Prostate gland (tissue), 2 donors: ENCODE data around the gene TMC2. TPM values are rescaled to one million over a fixed set of nuclear protein-coding genes. Genes with fewer than 3 reads are reported as not detected.

ENCODE experiments used
- DNase-seq: peaks from one replicate; pipeline ENCODE4 v3.0.0-alpha.2; 2019; ENCODE audit warnings: low spot score
- H3K27ac ChIP-seq, 2 donors: fragments of 200-600 bp; sonication (generic); 2 replicates each; pipeline ENCODE4 v1.5.1; 2017 to 2019
- H3K27me3 ChIP-seq: fragments of 200-600 bp; sonication (generic); replicated peaks from 2 replicates; pipeline ENCODE4 v1.5.1; 2019; ENCODE audit not compliant: insufficient read depth
- H3K36me3 ChIP-seq, 2 donors: fragments of 200-600 bp; sonication (generic); 1 replicate in 1 of 2; 2 replicates in 1 of 2; pipeline versions ENCODE4 v1.5.1 to v1.8.1; 2017 to 2019
- H3K4me1 ChIP-seq: fragments of 200-600 bp; sonication (generic); replicated peaks from 2 replicates; pipeline ENCODE4 v1.5.1; 2019
- H3K4me3 ChIP-seq, 2 donors: fragments of 200-600 bp; sonication (generic); 2 replicates each; pipeline ENCODE4 v1.5.1; 2017 to 2019
- H3K9me3 ChIP-seq: fragments of 200-600 bp; sonication (generic); 2 replicates; pipeline ENCODE4 v1.5.1; 2017
- POLR2A ChIP-seq: fragments of 450-650 bp; IDR thresholded peaks from one replicate; pipeline ENCODE4 v1.6.1; 2016; ENCODE audit warnings: antibody characterized with exemption, mild to moderate bottlenecking
- POLR2AphosphoS5 ChIP-seq: sonication (generic); formaldehyde crosslinking; IDR thresholded peaks from one replicate; pipeline ENCODE4 v1.6.1; 2017; ENCODE audit warnings: antibody characterized with exemption
- WGBS: methylation state at CpG from one replicate; pipeline ENCODE4 v1.1.5; 2018; 5-methylcytosine and 5-hydroxymethylcytosine counted together
- intact Hi-C: fragments of 100-400 bp; cut with DNase I; formaldehyde crosslinking; loops from one replicate; pipeline ENCODE4 v1.14.2; 2022
- total RNA-seq, 2 donors: library from RNA; depleted of rRNA; stranded (reverse); fragments of >200 nt; gene quantifications; one replicate each; pipeline ENCODE4 v1.1.0, GENCODE V29; 2016
- TF ChIP-seq, protein P1 (sequence below), 4 experiments: fragments of 200-600 bp in 2 of 4; fragments of 450-650 bp in 2 of 4; sonication (generic) in 2 of 4; IDR thresholded peaks; 1 replicate in 3 of 4; 2 replicates in 1 of 4; pipeline ENCODE4 v1.5.1; 2016 to 2019; ENCODE audit warnings: antibody characterized with exemption in 4 of 4, mild to moderate bottlenecking in 2 of 4, moderate library complexity in 2 of 4

TMC2 gene
- total RNA-seq, 2 donors from 2014 or later, result 0.23 TPM; not detected in 1

- Histone ChIP-seq H3K27me3 (no peaks in the 10 kb centered on the region), H3K36me3 (no peaks in the 10 kb centered on the region), H3K4me3 (no peak overlapping the region), H3K27ac (no peak overlapping the region), H3K9me3 (no peaks in the 10 kb centered on the region), H3K4me1 (no peaks in the 10 kb centered on the region)
- intact Hi-C loops, result no loop called here
- DNase-seq, result no peak
- 53% methylated on average over 3 of the region's 3 CpGs for WGBS
- TF ChIP-seq, protein P1, sequence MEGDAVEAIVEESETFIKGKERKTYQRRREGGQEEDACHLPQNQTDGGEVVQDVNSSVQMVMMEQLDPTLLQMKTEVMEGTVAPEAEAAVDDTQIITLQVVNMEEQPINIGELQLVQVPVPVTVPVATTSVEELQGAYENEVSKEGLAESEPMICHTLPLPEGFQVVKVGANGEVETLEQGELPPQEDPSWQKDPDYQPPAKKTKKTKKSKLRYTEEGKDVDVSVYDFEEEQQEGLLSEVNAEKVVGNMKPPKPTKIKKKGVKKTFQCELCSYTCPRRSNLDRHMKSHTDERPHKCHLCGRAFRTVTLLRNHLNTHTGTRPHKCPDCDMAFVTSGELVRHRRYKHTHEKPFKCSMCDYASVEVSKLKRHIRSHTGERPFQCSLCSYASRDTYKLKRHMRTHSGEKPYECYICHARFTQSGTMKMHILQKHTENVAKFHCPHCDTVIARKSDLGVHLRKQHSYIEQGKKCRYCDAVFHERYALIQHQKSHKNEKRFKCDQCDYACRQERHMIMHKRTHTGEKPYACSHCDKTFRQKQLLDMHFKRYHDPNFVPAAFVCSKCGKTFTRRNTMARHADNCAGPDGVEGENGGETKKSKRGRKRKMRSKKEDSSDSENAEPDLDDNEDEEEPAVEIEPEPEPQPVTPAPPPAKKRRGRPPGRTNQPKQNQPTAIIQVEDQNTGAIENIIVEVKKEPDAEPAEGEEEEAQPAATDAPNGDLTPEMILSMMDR (IDR thresholded peaks at IDR 0.05), result no peak
- TF ChIP-seq POLR2A, result no peak
- TF ChIP-seq POLR2AphosphoS5, result no peak
Measured at GRCh38 chr20:2604506-2604835, 68.1 kb downstream of the TMC2 start.

DNA sequence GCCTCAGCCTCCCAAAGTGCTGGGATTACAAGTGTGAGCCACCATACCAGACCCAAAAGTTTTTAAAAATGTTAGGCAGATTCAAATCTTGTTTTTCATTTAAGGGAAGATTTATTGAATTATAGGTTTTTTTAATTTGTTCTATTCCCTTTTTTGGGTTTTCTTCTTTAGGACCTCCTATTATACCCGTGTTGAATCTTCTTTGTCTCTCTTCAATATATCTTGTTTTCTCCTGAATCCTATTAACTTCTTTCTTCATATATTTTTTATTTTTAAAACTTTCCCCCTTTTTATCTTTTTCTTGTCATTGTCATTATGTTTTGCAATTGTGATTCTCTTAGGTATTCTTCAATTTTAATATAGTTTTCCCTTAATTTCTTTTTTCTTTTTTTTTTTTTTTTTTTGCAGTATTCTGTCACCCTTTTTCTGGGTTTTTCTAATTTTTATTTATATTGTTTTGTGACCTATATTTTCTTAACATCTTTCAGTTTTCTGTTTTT is 70.2 kb downstream of the TMC2 start:
- H3K27me3 ChIP-seq, result no peaks in the 10 kb centered on the region
- intact Hi-C loops, result no loop called here
- no peaks in the 10 kb centered on the region for H3K36me3 ChIP-seq
- TF ChIP-seq POLR2A (no peak), POLR2AphosphoS5 (no peak)
- TF ChIP-seq, protein P1 (IDR thresholded peaks at IDR 0.05), result no peak
- WGBS, result 95% methylated on average over 1 of the region's 1 CpG
- no peaks in the 10 kb centered on the region for H3K4me1 ChIP-seq
- no peak overlapping the region for H3K27ac ChIP-seq
- no peaks in the 10 kb centered on the region for H3K9me3 ChIP-seq
- no peak for DNase-seq
- no peak overlapping the region for H3K4me3 ChIP-seq

DNA sequence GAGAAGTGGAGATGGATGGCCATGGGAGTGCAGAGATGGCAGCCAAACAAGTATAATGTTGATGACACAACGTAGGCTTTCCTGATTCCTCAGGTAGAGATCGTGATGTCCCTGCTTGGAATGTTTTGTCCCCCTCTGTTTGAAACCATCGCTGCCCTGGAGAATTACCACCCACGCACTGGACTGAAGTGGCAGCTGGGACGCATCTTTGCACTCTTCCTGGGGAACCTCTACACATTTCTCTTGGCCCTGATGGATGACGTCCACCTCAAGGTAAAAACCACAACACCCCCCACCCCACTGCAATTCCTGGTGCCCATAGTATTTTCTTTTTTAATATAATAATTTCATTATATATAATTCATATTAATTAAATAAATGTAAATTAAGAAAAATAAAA is 74.0 kb downstream of the TMC2 start:
- 84% methylated on average over 6 of the region's 6 CpGs for WGBS
- TF ChIP-seq POLR2AphosphoS5 (no peak), POLR2A (no peak)
- TF ChIP-seq, protein P1 (IDR thresholded peaks at IDR 0.05), result no peak
- H3K27ac ChIP-seq, result no peak overlapping the region

DNA sequence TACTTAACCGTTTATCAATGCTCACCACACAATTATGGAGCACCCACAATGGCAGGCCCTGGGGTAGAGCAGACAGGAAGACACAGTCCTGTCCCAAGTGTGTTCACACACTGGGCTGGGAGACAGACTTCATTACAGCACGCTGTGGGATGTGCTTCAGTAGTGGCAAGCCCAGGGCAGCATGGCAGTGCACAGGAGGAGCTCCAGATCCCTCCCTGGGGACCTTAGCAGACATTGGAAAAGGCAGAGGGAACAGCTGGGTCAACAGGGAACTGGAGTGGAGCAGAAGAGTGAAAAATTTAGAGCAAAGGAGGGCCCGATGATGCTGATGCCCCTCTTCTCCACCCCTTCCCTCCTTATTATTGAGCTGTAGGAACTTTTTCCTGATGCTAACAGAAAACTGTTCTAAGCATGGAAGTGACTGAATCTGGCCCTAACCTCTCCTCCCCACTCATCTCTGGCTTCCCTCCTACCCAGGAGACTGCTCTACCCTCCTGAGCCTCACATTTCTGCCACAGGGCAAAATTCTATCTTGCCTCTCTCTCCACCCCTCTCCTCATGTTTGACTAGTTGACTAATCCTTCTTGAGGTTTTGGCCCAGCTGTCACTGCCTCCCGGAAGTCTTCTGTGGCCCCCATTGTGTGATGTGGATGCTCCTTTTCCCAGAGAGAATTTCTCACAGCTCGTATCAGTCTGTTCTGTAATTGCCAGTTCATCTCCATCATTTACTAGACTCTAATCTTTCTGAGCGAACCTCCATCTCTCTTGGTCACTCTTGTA is 74.8 kb downstream of the TMC2 start:
- TF ChIP-seq, protein P1 (IDR thresholded peaks at IDR 0.05), result no peak
- TF ChIP-seq POLR2A, result no peak
- no peak for TF ChIP-seq POLR2AphosphoS5
- Histone ChIP-seq H3K9me3 (no peaks in the 10 kb centered on the region), H3K36me3 (no peaks in the 10 kb centered on the region), H3K27me3 (no peaks in the 10 kb centered on the region), H3K4me1 (no peaks in the 10 kb centered on the region), H3K27ac (no peak overlapping the region), H3K4me3 (no peak overlapping the region)
- 70% methylated on average over 6 of the region's 6 CpGs for WGBS
- intact Hi-C loops, result no loop called here
- no peak for DNase-seq

More for the DNA sequence above, 74.0 kb downstream of the TMC2 start:
- H3K4me3 ChIP-seq, result no peak overlapping the region
- no peaks in the 10 kb centered on the region for H3K36me3 ChIP-seq
- no peaks in the 10 kb centered on the region for H3K27me3 ChIP-seq
- H3K4me1 ChIP-seq, result no peaks in the 10 kb centered on the region
- H3K9me3 ChIP-seq, result no peaks in the 10 kb centered on the region
- DNase-seq, result no peak
- intact Hi-C loops, result no loop called here

GRCh38 chr20:2612073-2612472 is 75.7 kb downstream of the TMC2 start:
- no peaks in the 10 kb centered on the region for H3K4me1 ChIP-seq
- no peak overlapping the region for H3K27ac ChIP-seq
- 95% methylated on average over 3 of the region's 3 CpGs for WGBS
- H3K36me3 ChIP-seq, result no peaks in the 10 kb centered on the region
- intact Hi-C loops, result no loop called here
- H3K27me3 ChIP-seq, result no peaks in the 10 kb centered on the region
- H3K9me3 ChIP-seq, result no peaks in the 10 kb centered on the region
- no peak overlapping the region for H3K4me3 ChIP-seq
- DNase-seq, result no peak
- TF ChIP-seq, protein P1 (IDR thresholded peaks at IDR 0.05), result no peak
- TF ChIP-seq POLR2A (no peak), POLR2AphosphoS5 (no peak)
